Measurements from ENCODE around the gene ZNF440. TPM values are rescaled to one million over a fixed set of nuclear protein-coding genes. Genes with fewer than 3 reads are reported as not detected.

The ZNF440 gene
- total RNA-seq, 1 donor from 2014 or later: 11.9 TPM

DNA sequence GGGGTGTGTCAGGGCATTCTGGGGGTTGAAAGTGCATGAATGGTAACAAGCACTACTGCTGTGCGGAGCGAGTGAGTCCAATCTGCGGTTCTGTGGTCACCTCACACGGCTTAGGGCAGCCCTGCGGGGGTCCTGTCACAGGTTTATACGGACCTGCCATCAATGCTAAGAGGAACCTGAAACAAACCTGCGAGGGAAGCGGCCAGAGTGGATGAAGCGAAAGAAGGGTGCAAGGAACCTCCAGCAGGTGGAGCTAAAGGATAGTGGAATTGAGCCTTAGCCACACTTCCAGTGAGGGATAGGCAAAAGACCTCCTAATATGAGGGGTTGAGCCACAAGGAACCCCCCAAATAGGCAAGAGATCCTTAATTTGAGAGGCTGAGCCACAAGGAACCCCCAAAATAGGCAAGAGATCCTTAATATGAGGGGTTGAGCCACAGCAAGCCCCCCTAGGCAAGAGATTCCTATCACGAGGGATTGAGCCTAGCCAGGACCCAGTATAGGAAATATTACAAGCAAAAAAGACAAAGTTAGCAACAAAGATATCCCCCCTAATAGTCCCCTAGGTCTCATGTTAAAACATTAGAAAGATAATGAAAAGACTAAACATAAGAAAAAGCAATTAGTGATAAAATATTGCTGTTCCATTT is 67.2 kb downstream of the ZNF440 start:
- intact Hi-C loops (cut with micrococcal nuclease): loop anchor here (1.0 to 5.0 kb wide), 5 partner anchors 44 to 260 kb away; partner anchors contain the start of genes ZNF491 and ZNF700

DNA sequence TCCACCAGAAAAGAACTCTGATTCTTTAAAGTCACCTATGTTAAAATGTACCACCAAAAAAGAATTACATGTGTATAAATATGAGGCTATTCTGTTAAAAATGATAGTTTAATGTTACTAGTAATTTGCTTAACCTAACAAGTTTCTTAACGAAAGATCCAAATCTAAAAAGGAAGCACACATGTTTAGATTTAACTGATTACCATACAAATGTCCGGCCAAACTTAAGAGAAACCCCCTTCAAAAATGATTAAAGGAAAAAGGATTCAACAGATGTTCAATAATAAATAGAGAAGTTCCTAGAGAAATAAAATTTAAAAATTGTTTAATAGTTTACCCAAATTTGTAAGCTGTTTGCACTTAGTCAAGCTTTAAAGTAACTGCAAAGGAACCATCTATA is 68.5 kb downstream of the ZNF440 start:
- intact Hi-C loops (cut with micrococcal nuclease): loop anchor here (5.0 kb wide), 1 partner anchor 210 kb away; no protein-coding TSS in a partner anchor

Other genes with a start within 250 kb of the ZNF440 start
- gene ACP5, start 236.6 kb upstream of the ZNF440 start, total RNA-seq: 29.0 and 29.6 TPM in 2 replicates
- gene ZNF627, start 216.8 kb upstream of the ZNF440 start, total RNA-seq: 3.9 and 4.4 TPM in 2 replicates
- gene ZNF823, start 75.3 kb upstream of the ZNF440 start, total RNA-seq: 2.3 and 3.0 TPM in 2 replicates
- 4.6 and 5.6 TPM in 2 replicates for gene ZNF441, start 47.3 kb upstream of the ZNF440 start, total RNA-seq
- 0.44 and 1.1 TPM in 2 replicates for gene ZNF491, start 15.8 kb upstream of the ZNF440 start, total RNA-seq
- gene ZNF439, start 34.5 kb downstream of the ZNF440 start, total RNA-seq: 6.1 and 7.4 TPM in 2 replicates
- 0.98 and 1.3 TPM in 2 replicates for gene ZNF69, start 73.5 kb downstream of the ZNF440 start, total RNA-seq
- 15.8 and 16.4 TPM in 2 replicates for gene ZNF700, start 110.8 kb downstream of the ZNF440 start, total RNA-seq
- gene ZNF763, start 150.8 kb downstream of the ZNF440 start, total RNA-seq: 1.1 and 1.7 TPM in 2 replicates
- 0.29 and 0.46 TPM in 2 replicates for gene ZNF433, start 221.4 kb downstream of the ZNF440 start, total RNA-seq
- gene ZNF878, start 238.7 kb downstream of the ZNF440 start, total RNA-seq: 0.32 and 0.54 TPM in 2 replicates